Uterus (tissue), 2 donors: ENCODE measurements around the gene PARP8.

Experiments used
- POLR2A ChIP-seq, 2 donors: fragments of 450-650 bp; IDR thresholded peaks; one replicate each; pipeline ENCODE4 v1.6.1; 2016; ENCODE audit warnings: antibody characterized with exemption in 2 of 2, mild to moderate bottlenecking in 1 of 2, moderate library complexity in 1 of 2
- TF ChIP-seq, protein P1 (sequence below), 4 experiments: fragments of 200-600 bp in 2 of 4; fragments of 450-650 bp in 2 of 4; sonication (generic) in 2 of 4; IDR thresholded peaks; one replicate each; pipeline ENCODE4 v1.5.1; 2016 to 2019; ENCODE audit warnings: antibody characterized with exemption in 4 of 4, mild to moderate bottlenecking in 2 of 4, moderate library complexity in 1 of 4

DNA sequence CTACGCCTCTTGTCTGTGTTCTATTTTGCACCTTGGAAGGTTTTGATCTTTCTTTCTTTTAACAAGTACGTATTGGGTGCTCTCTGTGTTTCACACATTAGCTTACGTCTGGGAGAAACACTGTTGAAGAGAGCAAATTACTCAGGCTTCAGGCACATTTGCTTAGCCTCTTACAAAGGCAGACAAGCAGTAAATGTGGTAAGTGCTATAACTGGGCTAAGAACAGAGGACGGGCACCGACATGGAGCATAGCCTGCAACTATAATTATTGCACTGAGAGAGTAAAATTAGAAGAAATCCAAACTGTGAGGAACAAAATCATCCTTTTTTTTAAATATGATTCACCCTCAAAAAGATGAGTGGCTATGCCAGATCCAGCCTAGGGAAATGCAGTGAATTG, 9.4 kb upstream of the PARP8 start:
- no peak for TF ChIP-seq POLR2A (IDR thresholded peaks at IDR 0.05)
- TF ChIP-seq, protein P1, sequence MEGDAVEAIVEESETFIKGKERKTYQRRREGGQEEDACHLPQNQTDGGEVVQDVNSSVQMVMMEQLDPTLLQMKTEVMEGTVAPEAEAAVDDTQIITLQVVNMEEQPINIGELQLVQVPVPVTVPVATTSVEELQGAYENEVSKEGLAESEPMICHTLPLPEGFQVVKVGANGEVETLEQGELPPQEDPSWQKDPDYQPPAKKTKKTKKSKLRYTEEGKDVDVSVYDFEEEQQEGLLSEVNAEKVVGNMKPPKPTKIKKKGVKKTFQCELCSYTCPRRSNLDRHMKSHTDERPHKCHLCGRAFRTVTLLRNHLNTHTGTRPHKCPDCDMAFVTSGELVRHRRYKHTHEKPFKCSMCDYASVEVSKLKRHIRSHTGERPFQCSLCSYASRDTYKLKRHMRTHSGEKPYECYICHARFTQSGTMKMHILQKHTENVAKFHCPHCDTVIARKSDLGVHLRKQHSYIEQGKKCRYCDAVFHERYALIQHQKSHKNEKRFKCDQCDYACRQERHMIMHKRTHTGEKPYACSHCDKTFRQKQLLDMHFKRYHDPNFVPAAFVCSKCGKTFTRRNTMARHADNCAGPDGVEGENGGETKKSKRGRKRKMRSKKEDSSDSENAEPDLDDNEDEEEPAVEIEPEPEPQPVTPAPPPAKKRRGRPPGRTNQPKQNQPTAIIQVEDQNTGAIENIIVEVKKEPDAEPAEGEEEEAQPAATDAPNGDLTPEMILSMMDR (IDR thresholded peaks at IDR 0.05): no peak
